Measurements from ENCODE around the gene PRICKLE1. TPM values are rescaled to one million over a fixed set of nuclear protein-coding genes. Genes with fewer than 3 reads are reported as not detected.

The PRICKLE1 gene
- total RNA-seq, 3 donors from 2014 or later (not counting 1 experiment from before 2014, with no cell fraction given), result 0.15 to 0.34 TPM; not detected in 1

DNA sequence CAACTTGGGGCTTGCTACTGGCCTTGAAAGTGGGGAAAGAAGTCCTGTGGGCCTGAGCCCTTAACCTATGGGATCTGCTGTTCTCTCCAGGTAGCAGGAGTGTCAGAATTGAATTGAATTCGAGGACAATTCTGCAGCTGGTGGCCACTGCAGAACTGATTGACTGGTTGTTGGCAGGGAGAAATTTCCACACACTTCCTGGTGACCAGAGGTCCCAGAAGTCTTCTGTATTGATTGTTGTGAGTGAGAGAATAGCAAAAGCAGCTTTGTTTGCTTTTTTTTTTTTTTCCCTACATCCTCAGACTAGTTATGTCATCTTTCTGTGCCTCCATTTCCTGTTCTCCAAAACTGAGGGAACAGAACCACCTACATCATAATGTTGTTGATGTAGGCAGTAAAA lies 64.1 kb downstream of the PRICKLE1 start:
- Histone ChIP-seq H3K4me1 (ENCODE audit: control insufficient read depth, insufficient read depth, low read length) (no peaks in the 10 kb centered on the region), H3K27ac (ENCODE audit: low read length) (no peak overlapping the region), H3K9me3 (ENCODE audit: control insufficient read depth, insufficient read depth, low read length) (no peaks in the 10 kb centered on the region), H3K4me3 (ENCODE audit: low read length) (no peak overlapping the region), H3K36me3 (ENCODE audit: control insufficient read depth, insufficient read depth, low read length) (no peaks in the 10 kb centered on the region), H3K27me3 (ENCODE audit: control insufficient read depth, insufficient read depth, low read length) (no peaks in the 10 kb centered on the region)
- TF ChIP-seq, protein P1, sequence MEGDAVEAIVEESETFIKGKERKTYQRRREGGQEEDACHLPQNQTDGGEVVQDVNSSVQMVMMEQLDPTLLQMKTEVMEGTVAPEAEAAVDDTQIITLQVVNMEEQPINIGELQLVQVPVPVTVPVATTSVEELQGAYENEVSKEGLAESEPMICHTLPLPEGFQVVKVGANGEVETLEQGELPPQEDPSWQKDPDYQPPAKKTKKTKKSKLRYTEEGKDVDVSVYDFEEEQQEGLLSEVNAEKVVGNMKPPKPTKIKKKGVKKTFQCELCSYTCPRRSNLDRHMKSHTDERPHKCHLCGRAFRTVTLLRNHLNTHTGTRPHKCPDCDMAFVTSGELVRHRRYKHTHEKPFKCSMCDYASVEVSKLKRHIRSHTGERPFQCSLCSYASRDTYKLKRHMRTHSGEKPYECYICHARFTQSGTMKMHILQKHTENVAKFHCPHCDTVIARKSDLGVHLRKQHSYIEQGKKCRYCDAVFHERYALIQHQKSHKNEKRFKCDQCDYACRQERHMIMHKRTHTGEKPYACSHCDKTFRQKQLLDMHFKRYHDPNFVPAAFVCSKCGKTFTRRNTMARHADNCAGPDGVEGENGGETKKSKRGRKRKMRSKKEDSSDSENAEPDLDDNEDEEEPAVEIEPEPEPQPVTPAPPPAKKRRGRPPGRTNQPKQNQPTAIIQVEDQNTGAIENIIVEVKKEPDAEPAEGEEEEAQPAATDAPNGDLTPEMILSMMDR (IDR thresholded peaks at IDR 0.05), result no peak
- WGBS (ENCODE audit: insufficient coverage), result 73% methylated on average over 1 of the region's 1 CpG
- Mint-ChIP-seq H3K36me3 (no peaks in the 10 kb centered on the region), H3K4me3 (no peak overlapping the region), H3K27me3 (ENCODE audit: low read depth in 2 of 2) (peaks cover 0 to 3% of the 10 kb centered on the region in 2 donors), H3K9me3 (peaks cover 0 to 2% of the 10 kb centered on the region in 2 donors), H3K27ac (no peak overlapping the region), H3K4me1 (no peaks in the 10 kb centered on the region)
- ATAC-seq (no peak), DNase-seq (no peak)
- intact Hi-C loops (cut with micrococcal nuclease), result no loop called here

DNA sequence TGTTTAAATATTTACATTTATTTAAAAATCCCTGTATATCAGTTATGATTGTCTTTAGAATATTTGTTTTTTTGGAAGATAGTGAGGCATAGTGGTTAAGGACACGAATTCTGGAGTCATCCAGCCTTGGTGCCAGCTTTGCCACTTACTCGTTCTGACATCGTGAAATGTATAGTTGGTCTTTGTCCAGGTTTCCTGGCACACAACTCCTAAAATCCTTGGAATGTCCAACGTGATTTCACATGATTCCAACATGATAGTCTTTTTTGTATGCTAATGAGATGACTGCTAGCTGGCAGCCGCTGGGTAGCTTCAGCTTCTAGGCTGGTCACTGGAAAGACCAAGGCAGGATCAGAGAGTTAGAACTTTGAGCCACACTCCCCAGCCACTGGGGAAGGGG lies 64.8 kb downstream of the PRICKLE1 start:
- DNase-seq (no peak), ATAC-seq (no peak)
- Mint-ChIP-seq H3K4me1 (no peaks in the 10 kb centered on the region), H3K27ac (no peak overlapping the region), H3K4me3 (no peak overlapping the region), H3K9me3 (peaks cover 0 to 2% of the 10 kb centered on the region in 2 donors), H3K27me3 (ENCODE audit: low read depth in 2 of 2) (peaks cover 0 to 3% of the 10 kb centered on the region in 2 donors), H3K36me3 (no peaks in the 10 kb centered on the region)
- Histone ChIP-seq H3K9me3 (ENCODE audit: control insufficient read depth, insufficient read depth, low read length) (no peaks in the 10 kb centered on the region), H3K4me3 (ENCODE audit: low read length) (no peak overlapping the region), H3K4me1 (ENCODE audit: control insufficient read depth, insufficient read depth, low read length) (no peaks in the 10 kb centered on the region), H3K36me3 (ENCODE audit: control insufficient read depth, insufficient read depth, low read length) (no peaks in the 10 kb centered on the region), H3K27me3 (ENCODE audit: control insufficient read depth, insufficient read depth, low read length) (no peaks in the 10 kb centered on the region), H3K27ac (ENCODE audit: low read length) (no peak overlapping the region)
- TF ChIP-seq, protein P1 (IDR thresholded peaks at IDR 0.05), result no peak
- intact Hi-C loops (cut with micrococcal nuclease), result no loop called here
- 82% methylated on average over 5 of the region's 5 CpGs for WGBS (ENCODE audit: insufficient coverage)

DNA sequence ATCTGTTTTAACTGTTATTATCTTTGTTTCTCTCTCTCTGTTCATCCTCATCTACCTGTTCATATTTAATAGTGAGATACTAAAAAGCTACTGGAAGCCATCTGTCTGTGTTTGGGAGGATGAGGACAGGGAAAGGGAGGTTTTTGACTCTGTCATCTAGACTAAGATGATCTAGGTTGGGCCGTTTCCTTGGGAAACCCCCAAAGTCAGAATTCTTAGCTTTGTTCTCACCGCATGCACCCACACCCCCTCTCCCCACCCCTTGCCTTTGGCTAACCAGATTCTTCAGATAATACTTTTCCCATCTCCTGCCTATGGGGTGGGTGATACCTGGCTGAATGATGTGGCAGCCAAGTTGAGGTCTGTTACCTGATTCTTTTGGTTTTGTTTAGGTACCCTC lies 73.0 kb downstream of the PRICKLE1 start:
- DNase-seq (no peak), ATAC-seq (no peak)
- Histone ChIP-seq H3K9me3 (ENCODE audit: control insufficient read depth, insufficient read depth, low read length) (no peaks in the 10 kb centered on the region), H3K4me1 (ENCODE audit: control insufficient read depth, insufficient read depth, low read length) (no peaks in the 10 kb centered on the region), H3K27ac (ENCODE audit: low read length) (no peak overlapping the region), H3K4me3 (ENCODE audit: low read length) (no peak overlapping the region), H3K36me3 (ENCODE audit: control insufficient read depth, insufficient read depth, low read length) (no peaks in the 10 kb centered on the region), H3K27me3 (ENCODE audit: control insufficient read depth, insufficient read depth, low read length) (no peaks in the 10 kb centered on the region)
- intact Hi-C loops (cut with micrococcal nuclease), result no loop called here
- Mint-ChIP-seq H3K9me3 (no peaks in the 10 kb centered on the region), H3K4me1 (no peaks in the 10 kb centered on the region), H3K4me3 (no peak overlapping the region), H3K27ac (no peak overlapping the region), H3K27me3 (ENCODE audit: low read depth in 2 of 2) (no peaks in the 10 kb centered on the region), H3K36me3 (no peaks in the 10 kb centered on the region)
- WGBS (ENCODE audit: insufficient coverage), result no CpG with 5 or more reads among the region's 2 CpGs
- TF ChIP-seq, protein P1 (IDR thresholded peaks at IDR 0.05), result no peak

DNA sequence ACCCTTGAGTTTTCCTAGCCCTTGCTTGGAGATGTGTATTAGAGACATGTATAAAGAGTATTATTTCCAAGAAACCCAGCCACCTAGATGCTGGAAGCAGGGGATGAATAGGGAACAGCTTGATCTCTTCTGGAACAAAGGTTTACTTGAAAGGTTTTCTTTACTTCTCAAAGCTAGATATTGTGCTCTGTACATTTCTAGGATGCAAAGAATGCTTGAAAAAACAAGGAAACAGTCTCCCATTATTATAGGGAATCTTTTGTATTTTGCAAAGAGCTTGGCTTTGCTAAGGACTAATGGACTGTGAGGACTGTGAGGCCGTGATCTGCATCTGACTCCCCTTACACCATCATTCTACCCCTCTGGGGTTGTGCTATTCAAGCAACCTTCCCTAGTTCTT lies 77.9 kb downstream of the PRICKLE1 start:
- intact Hi-C loops (cut with micrococcal nuclease), result no loop called here
- ATAC-seq (no peak), DNase-seq (no peak)
- Mint-ChIP-seq H3K27ac (no peak overlapping the region), H3K4me3 (no peak overlapping the region), H3K27me3 (ENCODE audit: low read depth in 2 of 2) (no peaks in the 10 kb centered on the region), H3K4me1 (no peaks in the 10 kb centered on the region), H3K9me3 (no peaks in the 10 kb centered on the region), H3K36me3 (no peaks in the 10 kb centered on the region)
- H3K4me3 ChIP-seq (ENCODE audit: low read length), result no peak overlapping the region
- H3K27me3 ChIP-seq (ENCODE audit: control insufficient read depth, insufficient read depth, low read length), result no peaks in the 10 kb centered on the region
- TF ChIP-seq, protein P1 (IDR thresholded peaks at IDR 0.05), result no peak
- no peaks in the 10 kb centered on the region for H3K36me3 ChIP-seq (ENCODE audit: control insufficient read depth, insufficient read depth, low read length)
- no peak overlapping the region for H3K27ac ChIP-seq (ENCODE audit: low read length)
- no peaks in the 10 kb centered on the region for H3K4me1 ChIP-seq (ENCODE audit: control insufficient read depth, insufficient read depth, low read length)
- no peaks in the 10 kb centered on the region for H3K9me3 ChIP-seq (ENCODE audit: control insufficient read depth, insufficient read depth, low read length)
- 92% methylated on average over 1 of the region's 1 CpG for WGBS (ENCODE audit: insufficient coverage)

Data from natural killer cell (primary cell).